CD4-positive, alpha-beta T cell treated with Interleukin-17A for 4 hours (primary cell): ENCODE results near the gene SETD6.

Experiments used
- DNase-seq: peaks from one replicate; pipeline ENCODE4 v3.0.0-alpha.2; 2020; ENCODE audit warnings: mixed read lengths

SETD6 gene

GRCh38 chr16:58509256-58510096 is 5.8 kb upstream of the SETD6 start:
- DNase-seq, result no peak

GRCh38 chr16:58510097-58510775 is 5.1 kb upstream of the SETD6 start:
- DNase-seq, result no peak

- DNase-seq, result no peak
These were observed 4.3 kb upstream of the SETD6 start for GRCh38 chr16:58510776-58511628.

GRCh38 chr16:58511933-58512815 is 3.1 kb upstream of the SETD6 start:
- DNase-seq, result peak; percentile 92

GRCh38 chr16:58513874-58514273 is 1.4 kb upstream of the SETD6 start:
- DNase-seq, result no peak

GRCh38 chr16:58515871-58516767 is 802 bp downstream of the SETD6 start:
- peak; percentile 65 for DNase-seq

GRCh38 chr16:58516768-58517107 is 1.4 kb downstream of the SETD6 start:
- no peak for DNase-seq

GRCh38 chr16:58518083-58518979 is 3.0 kb downstream of the SETD6 start:
- no peak for DNase-seq

GRCh38 chr16:58518980-58519368 is 3.7 kb downstream of the SETD6 start:
- no peak for DNase-seq

- DNase-seq, result no peak
These were observed 4.4 kb downstream of the SETD6 start for GRCh38 chr16:58519707-58520106.

GRCh38 chr16:58530179-58530578 is 14.9 kb downstream of the SETD6 start:
- no peak for DNase-seq

- no peak for DNase-seq
These were observed 17.1 kb downstream of the SETD6 start for GRCh38 chr16:58532414-58532813.

GRCh38 chr16:58533751-58534470 is 18.6 kb downstream of the SETD6 start:
- DNase-seq, result no peak

- DNase-seq, result no peak
These were observed 19.8 kb downstream of the SETD6 start for GRCh38 chr16:58535100-58535499.

GRCh38 chr16:58536278-58536677 is 21.0 kb downstream of the SETD6 start:
- no peak for DNase-seq

GRCh38 chr16:58537124-58537906 is 22.0 kb downstream of the SETD6 start:
- no peak for DNase-seq

GRCh38 chr16:58541711-58542110 is 26.4 kb downstream of the SETD6 start:
- no peak for DNase-seq

GRCh38 chr16:58542291-58542690 is 27.0 kb downstream of the SETD6 start:
- DNase-seq, result no peak

GRCh38 chr16:58543685-58544084 is 28.4 kb downstream of the SETD6 start:
- DNase-seq, result no peak
